ENCODE results near the gene PPP2R1B. TPM values are rescaled to one million over a fixed set of nuclear protein-coding genes. Genes with fewer than 3 reads are reported as not detected.

The PPP2R1B gene
- total RNA-seq, 4 donors from 2014 or later = 18.7 to 22.4 (median 20.7) TPM

DNA sequence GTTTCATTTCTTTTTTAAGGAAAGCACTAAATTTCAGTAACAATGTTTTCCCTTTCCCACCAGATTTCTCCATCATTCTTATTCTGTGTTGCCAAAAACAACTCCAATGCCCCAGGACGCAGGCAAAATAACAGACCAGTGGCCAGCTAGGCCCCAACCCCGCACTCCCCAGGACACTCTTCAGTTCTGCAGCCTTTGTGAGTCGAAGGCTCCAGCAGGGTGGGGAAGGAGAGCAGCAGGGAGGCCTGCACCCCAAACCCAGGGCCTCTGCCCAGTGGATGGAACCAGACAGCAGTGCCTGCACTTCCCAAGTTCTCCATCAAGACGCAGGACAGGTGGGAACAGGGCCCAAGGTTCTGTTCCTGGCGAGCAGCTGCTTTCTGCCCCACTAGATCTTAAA, 34.4 kb downstream of the PPP2R1B start:
- intact Hi-C loops (cut with DNase I; ENCODE audit: low total_unique reads) = no loop called here
- H3K4me3 ChIP-seq (ENCODE audit: low read depth, poor library complexity, severe bottlenecking) = no peak overlapping the region
- 81 to 92% methylated on average over 5 of the region's 5 CpGs for WGBS, 2 donors
- no peak for TF ChIP-seq POLR2A (IDR thresholded peaks at IDR 0.05)
- TF ChIP-seq, protein P1, sequence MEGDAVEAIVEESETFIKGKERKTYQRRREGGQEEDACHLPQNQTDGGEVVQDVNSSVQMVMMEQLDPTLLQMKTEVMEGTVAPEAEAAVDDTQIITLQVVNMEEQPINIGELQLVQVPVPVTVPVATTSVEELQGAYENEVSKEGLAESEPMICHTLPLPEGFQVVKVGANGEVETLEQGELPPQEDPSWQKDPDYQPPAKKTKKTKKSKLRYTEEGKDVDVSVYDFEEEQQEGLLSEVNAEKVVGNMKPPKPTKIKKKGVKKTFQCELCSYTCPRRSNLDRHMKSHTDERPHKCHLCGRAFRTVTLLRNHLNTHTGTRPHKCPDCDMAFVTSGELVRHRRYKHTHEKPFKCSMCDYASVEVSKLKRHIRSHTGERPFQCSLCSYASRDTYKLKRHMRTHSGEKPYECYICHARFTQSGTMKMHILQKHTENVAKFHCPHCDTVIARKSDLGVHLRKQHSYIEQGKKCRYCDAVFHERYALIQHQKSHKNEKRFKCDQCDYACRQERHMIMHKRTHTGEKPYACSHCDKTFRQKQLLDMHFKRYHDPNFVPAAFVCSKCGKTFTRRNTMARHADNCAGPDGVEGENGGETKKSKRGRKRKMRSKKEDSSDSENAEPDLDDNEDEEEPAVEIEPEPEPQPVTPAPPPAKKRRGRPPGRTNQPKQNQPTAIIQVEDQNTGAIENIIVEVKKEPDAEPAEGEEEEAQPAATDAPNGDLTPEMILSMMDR (IDR thresholded peaks at IDR 0.05) = no peak
- DNase-seq (ENCODE audit: low spot score in 2 of 2) = no peak

DNA sequence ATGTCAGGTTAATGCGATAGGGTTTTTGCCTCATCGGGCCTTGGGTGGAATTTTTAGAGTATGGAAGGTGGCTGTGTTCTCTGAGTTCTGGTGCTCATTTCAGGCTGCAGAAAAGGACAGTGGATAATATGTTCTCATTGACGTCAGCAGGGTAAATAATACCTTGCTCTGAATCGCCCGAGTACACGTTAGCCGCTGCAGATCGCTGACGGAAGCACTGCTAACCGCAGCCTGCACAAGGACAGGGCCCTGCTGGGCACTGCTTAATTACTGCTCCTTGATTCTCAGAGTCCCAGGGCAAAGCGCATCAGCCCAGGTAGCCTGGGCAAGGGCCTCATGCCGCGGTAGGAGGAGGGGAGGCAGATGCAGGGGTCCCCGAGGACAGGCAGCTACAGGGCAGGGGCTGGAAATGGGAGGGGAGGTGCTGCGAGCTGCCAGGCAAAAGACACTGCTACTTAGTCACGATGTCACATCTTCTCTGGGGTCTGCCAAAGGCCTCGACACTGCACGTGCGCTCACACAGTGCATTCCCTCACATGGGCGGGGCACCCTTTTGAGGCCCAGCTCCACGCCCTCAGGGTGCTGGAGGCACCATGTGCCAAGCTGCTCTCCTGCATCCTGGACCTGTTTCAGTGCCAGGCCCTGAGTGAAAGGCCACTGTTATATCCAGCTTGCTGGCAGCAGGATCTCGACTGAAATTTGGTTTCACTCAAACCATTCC, 35.2 kb downstream of the PPP2R1B start:
- WGBS, 2 donors = 47 to 55% methylated on average over 22 of the region's 22 CpGs
- intact Hi-C loops (cut with DNase I; ENCODE audit: low total_unique reads) = no loop called here
- peak; percentile 78 to 94 for DNase-seq (ENCODE audit: low spot score in 2 of 2)

DNA sequence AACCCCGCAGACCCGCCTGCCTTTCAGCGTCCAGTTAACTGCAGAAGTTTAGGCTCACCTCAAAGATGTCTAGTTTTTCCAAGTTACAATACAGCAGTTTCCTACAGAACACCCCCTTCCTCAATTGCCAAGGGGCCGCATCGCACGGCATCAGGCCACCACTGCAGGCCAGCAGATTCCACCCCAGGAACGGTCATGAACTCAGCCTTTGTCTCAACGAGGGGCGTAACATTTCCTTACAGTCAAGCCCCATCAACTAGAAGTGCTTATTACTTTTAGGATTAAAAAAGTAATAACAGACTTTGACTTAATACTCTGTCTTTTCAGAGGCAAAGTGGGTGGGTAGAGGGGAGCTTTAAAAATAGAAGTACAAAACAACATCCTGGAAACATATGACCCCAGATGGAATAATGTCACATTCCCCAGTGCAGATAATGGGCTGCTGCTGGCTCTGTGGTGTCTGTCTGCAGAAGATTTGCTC, 36.3 kb downstream of the PPP2R1B start:
- H3K4me3 ChIP-seq (ENCODE audit: low read depth, poor library complexity, severe bottlenecking) = no peak overlapping the region
- no peak for DNase-seq (ENCODE audit: low spot score in 2 of 2)
- intact Hi-C loops (cut with DNase I; ENCODE audit: low total_unique reads) = no loop called here
- TF ChIP-seq, protein P1 (IDR thresholded peaks at IDR 0.05) = no peak
- TF ChIP-seq POLR2A (IDR thresholded peaks at IDR 0.05) = no peak
- WGBS, 2 donors = 67 to 68% methylated on average over 9 of the region's 9 CpGs

More for the DNA sequence above, 35.2 kb downstream of the PPP2R1B start:
- TF ChIP-seq POLR2A (IDR thresholded peaks at IDR 0.05) = no peak
- TF ChIP-seq, protein P1 (IDR thresholded peaks at IDR 0.05) = no peak
- H3K4me3 ChIP-seq (ENCODE audit: low read depth, poor library complexity, severe bottlenecking) = no peak overlapping the region

DNA sequence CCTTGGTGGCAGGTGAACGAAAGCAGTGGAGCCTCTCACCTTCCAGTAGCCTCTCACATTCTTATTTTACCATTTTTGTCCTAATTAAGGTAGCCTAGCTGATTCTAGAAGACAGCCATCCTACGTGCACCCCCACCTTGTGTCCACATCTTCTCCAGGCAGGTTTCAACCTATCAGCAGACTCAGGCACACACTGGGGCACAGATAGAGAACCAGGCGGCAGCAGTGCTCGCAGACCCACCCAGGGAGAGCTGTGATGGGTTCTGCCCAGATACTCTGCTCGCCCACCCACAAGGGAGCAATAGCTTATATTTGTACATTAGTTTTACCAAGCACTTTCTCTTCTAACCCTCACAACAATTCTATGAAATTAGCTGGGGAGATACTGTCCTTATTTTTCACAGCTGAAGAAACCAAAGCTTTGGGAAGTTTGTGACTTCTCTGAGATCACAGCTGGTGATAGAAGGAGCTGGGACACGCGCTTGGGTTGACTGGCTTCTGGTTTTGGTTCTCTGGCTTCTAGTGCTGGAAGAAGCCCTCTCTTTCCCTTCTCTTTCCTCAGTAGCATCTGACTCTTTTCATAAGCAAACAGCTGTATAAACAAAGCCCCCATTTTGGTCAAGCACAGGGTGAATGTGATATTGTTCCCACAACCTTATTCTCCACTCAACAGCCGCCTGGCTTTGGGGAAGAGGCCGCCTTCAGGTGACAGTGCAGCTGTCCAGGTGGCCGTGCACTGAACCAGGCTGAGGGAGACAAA, 36.9 kb downstream of the PPP2R1B start:
- intact Hi-C loops (cut with DNase I; ENCODE audit: low total_unique reads) = no loop called here
- no peak for DNase-seq (ENCODE audit: low spot score in 2 of 2)
- TF ChIP-seq POLR2A (IDR thresholded peaks at IDR 0.05) = no peak
- TF ChIP-seq, protein P1 (IDR thresholded peaks at IDR 0.05) = no peak
- 83 to 86% methylated on average over 10 of the region's 10 CpGs for WGBS, 2 donors
- no peak overlapping the region for H3K4me3 ChIP-seq (ENCODE audit: low read depth, poor library complexity, severe bottlenecking)

DNA sequence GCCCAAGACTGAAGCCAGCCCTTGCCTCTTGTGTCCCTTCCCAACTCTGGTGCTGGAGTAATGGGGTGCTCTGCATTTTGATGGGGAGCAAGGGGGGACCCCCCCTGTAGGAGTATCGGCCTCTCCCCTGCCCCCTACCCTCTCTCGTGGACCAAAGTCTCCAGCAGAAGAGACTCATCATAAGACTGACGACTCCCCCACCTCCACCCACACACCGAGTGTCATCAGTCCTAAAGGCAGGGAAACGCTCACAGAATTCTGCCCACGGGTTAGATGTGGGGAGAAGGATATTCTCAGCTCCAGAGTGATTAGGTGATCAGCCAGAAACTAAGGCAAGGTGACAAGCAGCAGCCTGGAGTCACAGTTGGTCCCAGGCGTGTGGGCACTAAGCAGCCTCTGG, 38.8 kb downstream of the PPP2R1B start:
- TF ChIP-seq POLR2A (IDR thresholded peaks at IDR 0.05) = no peak
- TF ChIP-seq, protein P1 (IDR thresholded peaks at IDR 0.05) = no peak
- 77 to 88% methylated on average over 7 of the region's 7 CpGs for WGBS, 2 donors
- DNase-seq (ENCODE audit: low spot score in 2 of 2) = no peak
- H3K4me3 ChIP-seq (ENCODE audit: low read depth, poor library complexity, severe bottlenecking) = no peak overlapping the region
- intact Hi-C loops (cut with DNase I; ENCODE audit: low total_unique reads) = no loop called here
